ENCODE measurements around the gene NAV1.
"Not testable (repeated sequence)": the region's sequence is repeated elsewhere in the genome, so short reads cannot be mapped to it uniquely, and the experiment has no call there.

Gene NAV1

DNA sequence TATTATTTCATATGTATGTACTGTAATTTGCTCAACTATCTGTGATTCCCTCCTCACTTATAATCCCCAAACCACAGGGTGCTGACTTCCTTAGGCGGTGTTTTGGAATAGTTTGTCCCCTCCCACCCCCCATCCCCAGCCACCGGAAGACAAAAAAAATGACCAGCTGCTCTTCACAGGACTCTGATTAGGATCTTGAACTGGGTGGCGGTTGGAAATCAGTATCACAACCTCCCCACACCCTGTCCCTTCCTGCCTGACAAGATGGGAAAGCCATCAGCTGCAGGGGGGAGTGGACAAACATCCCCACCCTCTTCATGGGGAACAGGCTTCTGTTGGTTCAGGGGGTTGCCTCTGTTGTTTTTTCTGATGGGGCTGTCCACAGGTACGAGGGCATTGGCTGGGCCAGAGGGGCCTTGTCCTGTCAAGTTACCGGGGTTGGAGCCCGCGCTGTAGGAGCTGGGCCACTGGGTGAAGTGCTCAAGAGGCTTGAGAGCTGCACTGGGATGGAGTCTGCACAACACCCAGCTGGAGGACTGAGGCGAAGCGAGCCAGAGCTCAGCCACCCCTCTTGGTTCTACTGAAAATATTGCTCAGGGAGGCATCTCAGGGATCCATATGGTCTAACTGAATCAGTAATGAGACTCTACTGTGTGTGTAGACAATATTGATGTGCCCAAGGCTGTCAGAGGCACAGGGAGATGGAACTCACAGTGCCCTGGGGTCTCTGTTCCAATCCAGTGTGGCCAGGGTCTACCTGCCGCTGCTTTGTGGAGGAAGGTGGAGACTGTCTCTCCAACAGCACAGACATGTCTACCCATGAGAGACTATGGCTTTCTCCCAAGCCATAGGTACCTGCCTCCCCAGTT is 28.2 kb downstream of the NAV1 start:
- no peak for DNase-seq

DNA sequence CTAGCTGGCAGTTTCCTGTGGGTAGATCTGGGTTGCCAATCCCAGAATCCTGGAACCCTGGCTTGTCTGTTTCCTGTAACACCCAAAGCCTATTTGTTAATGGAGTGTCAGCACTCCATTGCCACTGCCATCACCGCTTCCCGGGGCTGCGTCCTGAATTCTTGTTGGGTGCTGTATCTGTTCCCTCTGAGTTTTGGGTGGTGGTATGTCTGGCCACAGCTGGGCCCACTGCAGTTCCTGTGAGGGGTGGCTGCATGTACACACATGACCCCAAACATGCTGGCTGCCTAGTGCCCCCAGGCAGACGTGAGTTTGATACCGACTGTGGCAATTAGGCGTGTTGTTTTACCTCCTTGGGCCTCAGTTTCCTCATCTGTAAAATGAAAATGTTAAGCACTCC is 29.3 kb downstream of the NAV1 start:
- no peak for DNase-seq

DNA sequence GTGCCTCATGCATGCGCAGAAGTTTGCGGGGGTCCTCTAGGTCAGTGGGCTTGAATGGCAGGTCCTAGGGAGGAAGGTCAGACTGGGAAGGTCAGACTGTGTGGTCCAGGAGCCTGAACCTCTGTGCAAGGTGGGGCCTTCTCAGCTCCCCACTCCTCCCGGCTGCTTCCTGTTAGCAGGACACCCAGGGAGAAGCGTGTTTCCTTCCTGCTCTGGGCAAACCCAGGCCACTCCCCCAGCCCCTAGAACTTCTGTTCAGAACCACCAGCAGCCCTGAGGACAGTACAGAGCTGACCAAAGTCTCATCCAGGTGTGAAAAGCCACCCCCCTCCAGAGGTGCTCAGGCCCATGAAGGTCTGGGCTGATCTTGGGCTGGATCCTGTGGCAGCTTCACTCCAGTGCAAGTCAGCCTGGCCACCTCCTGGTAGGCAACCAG is 29.9 kb downstream of the NAV1 start:
- DNase-seq: no peak

DNA sequence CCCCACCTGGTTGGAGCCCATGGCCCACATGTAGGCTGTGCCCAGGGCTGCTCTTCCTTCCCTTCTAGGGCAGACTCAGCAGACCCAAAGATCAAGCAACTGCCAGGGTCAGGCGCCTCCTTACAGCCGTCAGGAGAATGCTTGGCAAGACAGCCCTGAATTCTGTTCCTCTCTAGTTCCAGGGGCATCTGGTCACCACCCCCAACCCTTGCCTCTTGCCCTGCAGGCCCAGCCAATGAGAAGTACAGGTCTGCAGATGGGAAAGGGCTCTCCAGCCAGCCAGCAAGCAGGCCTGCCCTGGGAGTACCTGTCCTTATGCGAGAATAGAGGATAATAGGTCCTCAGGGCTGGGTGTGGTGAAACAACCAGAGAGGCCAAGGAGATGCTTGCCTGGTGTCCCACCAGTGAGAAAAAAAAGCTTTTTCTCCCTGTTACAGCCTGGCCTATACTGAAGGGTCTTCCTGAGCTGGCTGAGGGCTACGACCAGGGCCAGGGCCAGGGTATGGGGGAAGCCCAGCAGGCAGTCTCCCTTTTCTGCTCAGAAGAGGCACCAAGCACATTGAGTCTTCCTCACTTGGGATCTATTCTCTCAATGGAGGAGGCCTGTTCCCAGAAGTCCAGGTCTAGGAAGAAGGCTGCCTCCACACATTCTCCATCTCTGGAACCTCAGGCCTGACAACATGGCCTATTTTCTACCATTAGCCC is 31.4 kb downstream of the NAV1 start:
- no peak for DNase-seq

DNA sequence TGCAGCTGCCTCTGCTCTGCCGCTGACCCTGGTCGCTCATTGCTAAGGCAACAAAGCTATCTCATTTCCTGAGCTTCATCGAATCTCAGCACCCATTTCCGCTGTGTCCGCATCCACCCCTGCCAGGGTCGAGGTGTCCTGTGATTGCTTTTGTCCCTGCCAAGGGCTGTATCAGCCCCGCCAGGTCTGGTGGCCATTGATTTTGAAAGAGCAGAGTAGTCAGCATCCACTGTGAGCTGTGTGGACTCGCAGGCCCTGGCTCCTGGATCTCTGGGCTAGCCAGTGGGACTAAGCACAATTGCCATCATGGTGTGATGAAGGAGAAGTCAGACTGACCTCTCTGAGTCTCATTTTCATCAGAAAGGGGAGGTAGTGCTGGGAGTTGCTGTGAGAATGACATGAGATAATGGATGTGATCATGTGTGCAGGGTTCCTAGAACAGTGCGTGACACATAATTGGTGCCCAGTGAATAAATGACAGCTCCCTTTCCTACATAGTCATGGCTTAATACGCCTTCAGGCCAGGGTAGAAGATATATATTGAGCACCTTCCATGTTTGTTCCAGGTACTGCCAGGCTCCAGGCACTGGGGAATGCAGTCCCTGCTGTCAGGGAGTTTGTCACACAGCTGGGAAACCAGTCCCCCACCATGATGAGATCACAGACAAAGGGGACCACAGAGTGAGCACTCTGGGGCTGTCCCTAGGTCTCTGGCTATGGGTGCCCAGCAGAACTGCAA is 32.1 kb downstream of the NAV1 start:
- DNase-seq: no peak

DNA sequence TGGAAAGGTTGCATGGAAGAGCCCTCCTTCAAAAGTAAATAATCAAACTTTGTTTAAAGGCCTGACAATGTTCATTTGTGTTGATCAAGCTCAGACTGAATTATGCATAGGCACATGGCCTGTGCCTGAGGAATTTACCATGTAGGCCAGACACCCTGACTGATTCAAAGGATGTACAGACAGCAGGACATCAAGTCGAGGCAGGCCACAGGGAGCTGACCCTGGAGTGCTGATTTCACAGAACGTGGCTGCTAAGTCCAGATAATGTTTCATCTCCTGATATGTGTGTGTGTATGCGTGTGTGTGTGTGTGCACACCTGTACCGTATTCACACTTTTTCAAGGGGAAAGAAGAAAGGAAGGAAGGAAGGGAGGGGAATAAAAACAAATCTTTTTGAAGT is 34.1 kb downstream of the NAV1 start:
- DNase-seq: no peak

DNA sequence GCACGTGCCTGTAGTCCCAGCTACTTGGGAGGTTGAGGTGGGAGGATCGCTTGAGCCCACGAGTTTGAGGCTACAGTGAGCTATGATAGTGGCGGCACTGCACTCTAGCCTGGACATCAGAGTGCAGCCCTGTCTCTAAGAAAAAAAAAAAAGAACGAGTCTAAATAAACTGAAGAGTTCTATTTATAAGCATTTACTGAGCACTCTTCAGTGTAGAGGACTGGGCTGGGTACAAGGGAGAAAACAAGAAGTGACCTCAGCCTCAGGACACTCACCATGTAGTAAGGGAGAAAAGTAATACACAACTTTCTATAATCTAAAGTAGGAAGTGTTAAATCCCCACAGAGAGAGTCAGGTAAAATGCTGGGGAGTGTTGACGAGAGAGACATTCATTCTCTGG is 35.0 kb downstream of the NAV1 start:
- no peak for DNase-seq

DNA sequence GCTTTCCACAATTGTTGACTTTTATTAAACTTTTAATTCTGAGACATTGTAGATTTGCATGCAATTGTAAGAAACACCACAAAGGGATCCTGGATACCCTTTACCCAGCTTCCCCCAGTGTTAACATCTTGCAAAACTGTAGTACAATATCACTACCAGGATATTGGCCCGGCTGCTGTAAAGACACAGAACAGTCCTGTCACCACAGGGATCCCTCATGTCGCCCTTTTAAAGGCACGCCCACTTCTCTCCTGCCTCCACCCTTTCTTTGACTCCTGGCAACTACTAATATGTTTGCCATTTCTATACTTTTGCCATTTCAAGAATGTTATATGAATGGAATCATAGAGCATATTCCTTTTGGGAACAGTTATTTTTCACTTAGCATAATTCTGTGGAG is 37.0 kb downstream of the NAV1 start:
- no peak for DNase-seq

DNA sequence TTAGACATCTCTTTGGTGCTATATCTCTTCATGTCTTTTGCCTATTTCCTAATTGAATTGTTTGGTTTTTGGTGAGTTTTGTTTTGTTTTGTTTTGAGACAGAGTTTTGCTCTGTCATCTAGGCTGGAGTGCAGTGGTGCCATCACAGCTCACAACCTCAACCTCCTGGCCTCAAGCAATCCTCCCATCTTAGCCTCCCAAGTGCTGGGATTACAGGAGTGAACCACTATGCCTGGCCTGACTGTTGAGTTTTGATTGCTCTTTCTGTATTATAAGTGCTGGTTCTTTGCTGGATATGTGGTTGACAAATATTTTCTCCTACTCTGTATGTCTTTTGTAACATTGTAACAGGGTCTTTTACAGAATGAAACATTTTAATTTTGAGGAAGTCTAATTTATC is 38.0 kb downstream of the NAV1 start:
- no peak for DNase-seq

DNA sequence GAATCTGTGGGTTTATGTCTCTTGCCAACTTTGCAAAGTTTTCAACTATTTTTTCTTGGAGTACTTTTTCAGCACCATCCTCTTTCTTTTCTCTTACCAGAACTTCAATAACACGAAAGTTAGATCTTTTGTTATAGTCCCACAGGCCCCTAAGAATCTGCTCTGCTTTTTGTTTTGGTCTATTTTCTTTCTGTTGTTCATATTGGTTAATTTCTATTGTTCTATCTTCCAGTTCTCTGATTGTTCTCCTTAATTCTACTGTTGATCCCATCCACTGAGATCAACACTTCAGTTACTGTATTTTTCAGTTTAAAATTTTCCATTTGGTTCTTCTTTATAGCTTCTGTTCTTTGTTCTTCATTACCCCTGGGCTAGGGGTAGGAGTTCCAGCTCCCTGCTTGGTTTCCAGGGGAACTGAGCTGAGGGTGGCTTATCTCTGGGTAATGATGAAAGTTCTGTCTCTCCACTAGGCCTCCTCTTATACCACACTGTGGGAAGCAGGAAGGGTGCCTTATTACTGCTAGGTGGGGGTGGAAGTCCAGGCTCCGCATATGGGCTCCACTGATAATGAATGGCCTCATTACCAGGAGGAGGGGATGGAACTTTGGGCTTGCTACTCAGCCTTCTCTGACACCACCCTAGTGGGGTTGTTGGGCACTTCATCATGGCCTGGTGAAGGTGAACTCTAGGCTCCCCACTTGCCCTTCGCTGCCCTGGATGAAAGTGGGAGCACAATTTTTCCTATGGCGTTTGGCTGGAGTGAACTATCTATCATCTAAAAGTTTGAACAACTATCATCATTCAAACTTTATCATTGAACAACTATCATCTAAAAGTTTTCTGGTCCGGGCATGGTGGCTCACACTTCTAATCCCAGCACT is 39.3 kb downstream of the NAV1 start:
- no peak for DNase-seq

DNA sequence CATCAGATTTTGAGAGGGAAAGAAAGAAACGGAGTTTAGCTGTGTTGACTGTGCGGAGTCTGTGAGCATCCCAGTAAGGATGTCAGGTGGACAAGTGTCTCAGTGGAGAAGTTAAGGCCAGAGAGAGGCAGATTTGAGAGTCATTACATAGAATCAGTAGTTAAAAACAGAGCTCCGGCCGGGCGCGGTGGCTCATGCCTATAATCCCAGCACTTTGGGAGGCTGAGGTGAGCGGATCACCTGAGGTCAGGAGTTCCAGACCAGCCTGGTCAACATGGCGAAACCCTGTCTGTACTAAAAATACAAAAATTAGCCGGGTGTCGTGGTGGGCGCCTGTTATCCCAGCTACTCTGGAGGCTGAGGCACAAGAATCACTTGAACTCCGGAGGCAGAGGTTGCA is 42.4 kb downstream of the NAV1 start:
- DNase-seq: not testable (repeated sequence)

DNA sequence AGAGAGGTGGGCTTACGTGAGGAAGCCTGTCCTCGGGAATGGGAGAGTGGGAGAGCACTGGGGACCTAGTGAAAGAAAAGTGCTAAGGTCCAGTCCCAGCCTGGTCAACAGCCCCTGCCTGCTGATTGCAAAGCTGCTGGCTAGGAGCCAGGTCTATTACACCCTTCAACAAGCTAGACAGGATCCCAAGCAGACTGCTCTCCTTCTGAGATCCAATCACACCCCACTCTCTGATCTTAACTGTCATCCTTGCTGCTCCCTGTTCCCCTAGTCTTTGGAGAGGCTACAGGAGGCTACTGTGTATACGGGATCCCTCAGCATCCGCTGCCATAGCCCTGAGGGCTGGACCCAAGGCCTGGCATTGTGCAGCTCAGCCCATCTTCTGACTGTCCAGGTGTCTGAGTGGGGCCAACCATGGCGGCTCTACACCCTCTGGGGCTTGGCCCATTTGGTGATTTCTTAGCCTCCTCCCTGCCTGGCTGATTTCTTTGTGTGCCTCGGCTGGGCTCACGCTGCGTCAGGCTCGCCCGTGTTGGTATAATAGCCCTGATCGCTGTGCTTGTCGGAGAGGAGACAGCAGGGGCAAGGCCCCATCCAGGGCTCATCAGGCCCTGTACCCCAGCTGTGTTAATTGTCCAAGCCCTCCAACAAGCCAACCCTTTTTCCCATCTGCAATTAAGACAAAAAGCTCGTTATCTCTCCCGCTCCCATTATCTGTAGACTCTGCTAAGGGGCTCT is 43.9 kb downstream of the NAV1 start:
- DNase-seq: no peak

DNA sequence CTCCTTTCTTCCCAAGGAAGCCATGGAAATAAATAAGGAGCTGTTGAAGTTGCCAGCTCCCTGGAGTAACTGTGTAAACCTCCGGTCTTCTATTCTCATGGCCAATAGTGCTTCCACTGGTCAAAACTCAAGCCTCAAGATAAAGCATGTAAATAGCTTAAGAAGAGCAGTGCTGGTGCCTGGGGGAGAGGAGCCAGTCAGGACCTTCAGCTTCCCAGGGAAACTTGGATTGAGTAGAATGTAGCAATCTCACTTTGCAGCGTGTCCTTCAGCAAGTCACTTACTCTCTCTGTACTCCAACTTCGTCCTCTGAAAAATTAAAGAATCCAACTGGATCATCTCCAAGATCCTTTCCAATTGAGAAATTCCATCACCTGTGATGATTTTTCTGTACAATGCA is 44.7 kb downstream of the NAV1 start:
- DNase-seq: no peak

DNA sequence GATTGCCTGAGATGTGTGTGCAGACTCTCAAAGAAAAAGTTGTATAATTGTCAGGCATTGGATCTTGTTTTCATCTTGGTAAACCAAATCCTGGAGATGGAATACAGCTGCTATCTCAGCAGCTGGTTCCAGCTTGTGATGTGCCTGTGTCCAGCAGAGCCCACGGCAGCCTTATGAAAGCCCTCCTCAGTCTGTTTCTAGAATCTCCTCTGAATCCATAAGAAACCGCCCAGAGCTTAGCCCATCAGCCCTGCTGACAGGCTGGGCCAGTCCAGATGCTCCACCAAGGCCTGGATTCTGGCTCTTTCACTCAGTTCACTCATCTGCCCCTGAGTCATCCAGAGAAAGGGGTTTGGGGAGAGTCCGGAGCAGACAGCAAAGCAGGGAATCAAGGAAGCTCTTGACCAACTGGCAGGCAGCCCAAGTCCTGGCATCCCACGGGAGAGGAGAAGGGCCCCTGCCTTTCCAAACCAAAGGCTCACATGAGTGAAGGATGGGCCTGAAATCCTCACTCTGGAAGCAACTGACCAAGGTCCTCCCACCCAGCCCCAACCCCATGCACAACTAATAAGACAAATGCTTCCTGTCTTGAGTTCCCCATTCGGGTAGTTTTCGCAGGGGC is 45.7 kb downstream of the NAV1 start:
- no peak for DNase-seq

DNA sequence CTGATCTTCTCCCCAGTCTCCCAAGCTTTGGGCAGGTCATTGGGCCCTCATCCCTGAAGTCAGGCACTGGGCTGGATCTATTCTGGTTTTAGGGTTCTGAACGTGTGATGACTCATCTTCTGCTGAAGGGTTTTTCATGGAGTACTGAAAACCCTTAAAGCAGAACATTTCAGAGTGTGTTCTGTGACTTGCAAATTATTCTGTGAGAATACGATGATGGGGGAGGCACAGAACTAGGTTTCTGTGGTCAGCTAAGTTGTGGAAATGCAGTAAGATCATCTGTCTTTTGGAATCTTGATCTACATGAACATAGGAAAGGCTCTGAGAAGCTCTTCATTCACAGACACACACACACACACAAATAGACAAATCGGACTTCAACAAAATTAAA is 46.2 kb downstream of the NAV1 start:
- no peak for DNase-seq

DNA sequence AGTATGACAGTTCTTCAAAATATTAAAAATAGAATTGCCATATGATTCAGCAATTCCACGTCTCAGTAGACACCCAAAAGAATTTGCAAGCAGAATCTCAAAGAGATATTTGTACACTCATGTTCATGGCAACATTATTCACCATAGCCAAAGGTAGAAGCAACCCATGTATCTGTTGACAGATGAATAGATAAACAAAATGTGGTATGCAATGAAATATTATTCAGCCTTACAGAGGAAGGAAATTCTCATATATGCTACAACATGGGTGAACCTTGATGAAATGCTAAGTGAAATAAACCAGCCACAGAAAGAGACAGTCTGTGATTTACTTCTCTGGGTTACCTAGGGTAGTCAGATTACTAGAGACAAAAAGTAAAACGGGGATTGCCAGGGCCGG is 47.0 kb downstream of the NAV1 start:
- no peak for DNase-seq

DNA sequence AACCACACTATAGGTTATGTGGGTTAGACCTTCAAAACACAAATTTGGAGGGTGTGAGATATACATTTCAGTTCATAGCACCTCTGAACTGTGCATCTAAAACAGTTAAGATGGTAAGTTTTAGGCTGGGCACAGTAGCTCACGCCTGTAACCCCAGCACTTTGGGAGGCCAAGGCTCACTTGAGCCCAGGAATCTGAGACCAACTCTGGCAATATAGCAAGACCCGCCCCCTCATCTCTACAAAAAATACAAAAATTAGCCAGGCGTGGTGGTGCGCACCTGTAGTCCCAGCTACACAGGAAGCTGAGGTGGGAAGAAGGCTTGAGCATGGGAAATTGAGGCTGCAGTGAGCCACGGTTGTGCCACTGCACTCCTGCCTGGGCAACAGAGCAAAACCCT is 47.9 kb downstream of the NAV1 start:
- DNase-seq: no peak

DNA sequence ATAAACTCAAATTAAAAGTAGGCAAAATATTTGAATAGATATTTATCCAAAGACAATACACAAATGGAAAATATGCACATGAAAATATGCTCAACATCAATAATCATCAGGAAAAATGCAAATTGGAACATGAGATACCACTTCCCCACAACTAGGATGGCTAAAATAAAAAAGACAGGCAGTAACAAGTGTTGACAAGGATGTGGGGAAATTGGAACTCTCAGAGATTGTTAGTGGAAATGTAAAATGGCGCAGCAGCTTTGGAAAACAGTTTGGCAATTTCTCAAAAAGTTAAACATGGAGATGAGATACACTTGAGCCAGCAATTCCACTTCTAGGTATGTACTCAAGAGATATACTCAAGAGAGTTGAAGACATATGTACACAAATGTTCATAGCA is 48.8 kb downstream of the NAV1 start:
- DNase-seq: no peak

All from activated gamma-delta T cell treated with Interleukin-2 at 50 U/mL for 16 hours (primary cell).